GM20000 (cell line): Measurements from ENCODE around the gene CD6.

Source experiments
- DNase-seq: peaks from one replicate; pipeline ENCODE4 v3.0.0; 2012; ENCODE audit warnings: low spot score
- CTCF ChIP-seq: IDR thresholded peaks from 2 replicates; pipeline ENCODE4 v1.5.1; 2012; ENCODE audit warnings: mild to moderate bottlenecking, control low read depth; ENCODE audit errors: extremely low read depth, missing control alignments

The CD6 gene

GRCh38 chr11:61010466-61011228 lies 39.2 kb downstream of the CD6 start:
- TF ChIP-seq CTCF, result no peak
- no peak for DNase-seq

- TF ChIP-seq CTCF, result no peak
- DNase-seq, result no peak
Measured at GRCh38 chr11:61011229-61011870, 39.9 kb downstream of the CD6 start.

GRCh38 chr11:61011950-61012736 lies 40.7 kb downstream of the CD6 start:
- DNase-seq, result no peak
- TF ChIP-seq CTCF, result no peak

- DNase-seq, result no peak
Measured at GRCh38 chr11:61012737-61013215, 41.3 kb downstream of the CD6 start.

GRCh38 chr11:61018059-61018458 lies 46.6 kb downstream of the CD6 start:
- no peak for DNase-seq
- no peak for TF ChIP-seq CTCF

More at GRCh38 chr11:61012737-61013215, 41.3 kb downstream of the CD6 start:
- TF ChIP-seq CTCF, result no peak

- no peak for TF ChIP-seq CTCF
- DNase-seq, result no peak
Measured at GRCh38 chr11:61019037-61019831, 47.8 kb downstream of the CD6 start.
